Stimulated activated CD4-positive, alpha-beta T cell treated with anti-CD3 and anti-CD28 coated beads, Interleukin-2, amount 100 ng/mL, for 48 hours (primary cell): Measurements from ENCODE around the gene KRT77.

Experiments
- DNase-seq, 2 donors: peaks; one replicate each; pipeline ENCODE4 v3.0.0-alpha.2; 2020

KRT77 gene

GRCh38 chr12:52691076-52691840 lies 12.1 kb downstream of the KRT77 start:
- DNase-seq = peak; percentile 22 to 33

- no peak for DNase-seq
Measured at GRCh38 chr12:52690351-52691075, 12.8 kb downstream of the KRT77 start.

GRCh38 chr12:52689936-52690335 lies 13.4 kb downstream of the KRT77 start:
- DNase-seq = no peak

- no peak for DNase-seq
Measured at GRCh38 chr12:52689239-52689638, 14.1 kb downstream of the KRT77 start.

GRCh38 chr12:52688481-52688880 lies 14.8 kb downstream of the KRT77 start:
- no peak for DNase-seq

- no peak for DNase-seq
Measured at GRCh38 chr12:52687497-52688385, 15.6 kb downstream of the KRT77 start.

- DNase-seq = no peak
Measured at GRCh38 chr12:52686756-52687487, 16.4 kb downstream of the KRT77 start.

GRCh38 chr12:52686063-52686462 lies 17.3 kb downstream of the KRT77 start:
- DNase-seq = no peak

GRCh38 chr12:52685406-52685890 lies 17.9 kb downstream of the KRT77 start:
- no peak for DNase-seq

- DNase-seq = no peak
Measured at GRCh38 chr12:52684431-52684830, 18.9 kb downstream of the KRT77 start.

- DNase-seq = no peak
Measured at GRCh38 chr12:52683575-52684300, 19.6 kb downstream of the KRT77 start.

- no peak for DNase-seq
Measured at GRCh38 chr12:52682938-52683574, 20.3 kb downstream of the KRT77 start.

- no peak for DNase-seq
Measured at GRCh38 chr12:52682381-52682660, 21.0 kb downstream of the KRT77 start.

- no peak for DNase-seq
Measured at GRCh38 chr12:52681526-52682380, 21.6 kb downstream of the KRT77 start.

- no peak for DNase-seq
Measured at GRCh38 chr12:52680363-52680762, 23.0 kb downstream of the KRT77 start, which contains the start of gene KRT1. TSS of gene KRT1 (minus strand) at chr12:52680407. CDS start at chr12:52680348, 59 bp downstream.

- no peak for DNase-seq
Measured at GRCh38 chr12:52679875-52680274, 23.4 kb downstream of the KRT77 start.

- DNase-seq = no peak
Measured at GRCh38 chr12:52677671-52678070, 25.7 kb downstream of the KRT77 start.

- no peak for DNase-seq
Measured at GRCh38 chr12:52677126-52677525, 26.2 kb downstream of the KRT77 start.

- DNase-seq = no peak
Measured at GRCh38 chr12:52676163-52676562, 27.2 kb downstream of the KRT77 start.

- no peak for DNase-seq
Measured at GRCh38 chr12:52675301-52675701, 28.0 kb downstream of the KRT77 start.

- DNase-seq = no peak
Measured at GRCh38 chr12:52674433-52674775, 28.9 kb downstream of the KRT77 start.
